Smooth muscle cell (in vitro differentiated cells): ENCODE measurements around the gene SUSD5. TPM values are rescaled to one million over a fixed set of nuclear protein-coding genes. Genes with fewer than 3 reads are reported as not detected.

Source experiments
- DNase-seq: peaks from one replicate; lab custom pipeline; 2025; ENCODE audit not compliant: unreplicated experiment; lab: John Stamatoyannopoulos, UW
- H2AFZ ChIP-seq: fragments of 200-600 bp; sonication (generic); 2 replicates; pipeline ENCODE4 v1.6.0; 2016; ENCODE audit warnings: antibody characterized with exemption, low read depth, mild to moderate bottlenecking
- H3F3A ChIP-seq: fragments of 200-600 bp; sonication (generic); 2 replicates; pipeline ENCODE4 v1.6.0; 2017; ENCODE audit warnings: antibody characterized with exemption, low read depth
- H3K27ac ChIP-seq: fragments of 200-600 bp; sonication (generic); 2 replicates; pipeline ENCODE4 v1.5.1; 2016; ENCODE audit warnings: low read depth, mild to moderate bottlenecking
- H3K27me3 ChIP-seq: fragments of 200-600 bp; sonication (generic); 2 replicates; pipeline ENCODE4 v1.6.1; 2016; ENCODE audit warnings: low read depth, mild to moderate bottlenecking
- H3K36me3 ChIP-seq: fragments of 200-600 bp; sonication (generic); 2 replicates; pipeline ENCODE4 v1.5.1; 2016; ENCODE audit warnings: low read depth
- H3K4me1 ChIP-seq: fragments of 200-600 bp; sonication (generic); 2 replicates; pipeline ENCODE4 v1.5.1; 2016; ENCODE audit warnings: low read depth
- H3K4me2 ChIP-seq: fragments of 200-600 bp; sonication (generic); 2 replicates; pipeline ENCODE4 v1.6.0; 2016; ENCODE audit warnings: mild to moderate bottlenecking
- H3K4me3 ChIP-seq: fragments of 200-600 bp; sonication (generic); 2 replicates; pipeline ENCODE4 v1.5.1; 2016; ENCODE audit warnings: mild to moderate bottlenecking
- H3K79me2 ChIP-seq: fragments of 200-600 bp; sonication (generic); 2 replicates; pipeline ENCODE4 v1.6.0; 2016; ENCODE audit warnings: low read depth, mild to moderate bottlenecking
- H3K9ac ChIP-seq: fragments of 200-600 bp; sonication (generic); 2 replicates; pipeline ENCODE4 v1.6.0; 2016; ENCODE audit warnings: low read depth
- H3K9me3 ChIP-seq: fragments of 200-600 bp; sonication (generic); replicated peaks from 2 replicates; pipeline ENCODE4 v1.5.1; 2016; ENCODE audit warnings: low read depth
- H4K20me1 ChIP-seq: fragments of 200-600 bp; sonication (generic); 2 replicates; pipeline ENCODE4 v1.6.0; 2016; ENCODE audit warnings: low read depth
- CTCF ChIP-seq: fragments of 200-600 bp; sonication (generic); IDR thresholded peaks from 2 replicates; pipeline ENCODE4 v1.5.1; 2017; ENCODE audit warnings: borderline replicate concordance, mild to moderate bottlenecking, antibody characterized with exemption; ENCODE audit not compliant: insufficient read depth, poor library complexity, severe bottlenecking
- WGBS: methylation state at CpG from one replicate; pipeline ENCODE4 v1.1.7; 2016; ENCODE audit warnings: low lambda C conversion rate; 5-methylcytosine and 5-hydroxymethylcytosine counted together
- polyA plus RNA-seq: library from polyadenylated mRNA; unstranded; fragments of >200 nt; fragmentation: Nextera tagmentation; extraction: Ambion mirVana; gene quantifications from 2 replicates; pipeline ENCODE4 v1.2.1, GENCODE V29; 2016
- total RNA-seq: library from RNA; depleted of rRNA; stranded (reverse); fragments of >200 nt; gene quantifications from 2 replicates; pipeline ENCODE4 v1.2.3, GENCODE V29; 2014

The SUSD5 gene
- total RNA-seq (1.1 and 1.6 TPM in 2 replicates), polyA plus RNA-seq (1.4 and 1.7 TPM in 2 replicates)

GRCh38 chr3:33218446-33219174, at the start of gene SUSD5:
SUSD5 (minus strand) TSS chr3:33218810; CDS start chr3:33218797, 13 bp downstream.
- no peaks in the 10 kb centered on the region for H3K9me3 ChIP-seq
- H3K4me3 ChIP-seq: peak within 1 kb of the TSS; percentile 68
- H3K9ac ChIP-seq: no peak within 1 kb of the TSS
- H3K4me1 ChIP-seq: peaks cover 4% of the 10 kb centered on the region
- H4K20me1 ChIP-seq: no peaks in the 10 kb centered on the region
- H2AFZ ChIP-seq: peak within 1 kb of the TSS; percentile 54
- H3K79me2 ChIP-seq: no peaks in the 10 kb centered on the region
- H3K27me3 ChIP-seq: peaks cover 66% of the 10 kb centered on the region
- H3K27ac ChIP-seq: no peak within 1 kb of the TSS
- no peak for TF ChIP-seq CTCF
- no peaks in the 10 kb centered on the region for H3K36me3 ChIP-seq
- no peaks in the 10 kb centered on the region for H3F3A ChIP-seq
- WGBS: under 1% methylated on average over 49 of the region's 90 CpGs
- peak within 1 kb of the TSS; percentile 91 for H3K4me2 ChIP-seq
- peak; percentile 2 for DNase-seq

- Histone ChIP-seq H4K20me1 (no peaks in the 10 kb centered on the region), H3K9me3 (no peaks in the 10 kb centered on the region), H3K79me2 (no peaks in the 10 kb centered on the region), H3K36me3 (no peaks in the 10 kb centered on the region), H3F3A (no peaks in the 10 kb centered on the region), H3K4me2 (no peak overlapping the region), H3K4me3 (no peak overlapping the region), H3K9ac (no peak overlapping the region), H2AFZ (no peak overlapping the region), H3K27me3 (no peaks in the 10 kb centered on the region), H3K27ac (no peak overlapping the region), H3K4me1 (peaks cover 7% of the 10 kb centered on the region)
- no peak for DNase-seq
- 92% methylated on average over 5 of the region's 5 CpGs for WGBS
- TF ChIP-seq CTCF: no peak
Measured at GRCh38 chr3:33260104-33260503, 41.5 kb upstream of the SUSD5 start.

- Histone ChIP-seq H3K36me3 (no peaks in the 10 kb centered on the region), H3K4me2 (no peak overlapping the region), H2AFZ (no peak overlapping the region), H3K79me2 (no peaks in the 10 kb centered on the region), H3K9ac (no peak overlapping the region), H3K9me3 (no peaks in the 10 kb centered on the region), H4K20me1 (no peaks in the 10 kb centered on the region), H3K27me3 (no peaks in the 10 kb centered on the region), H3F3A (no peaks in the 10 kb centered on the region), H3K4me1 (peaks cover 7% of the 10 kb centered on the region), H3K4me3 (no peak overlapping the region), H3K27ac (no peak overlapping the region)
- TF ChIP-seq CTCF: no peak
- WGBS: 55% methylated on average over 2 of the region's 2 CpGs
- no peak for DNase-seq
Measured at GRCh38 chr3:33256249-33256648, 37.6 kb upstream of the SUSD5 start.

- H3K4me3 ChIP-seq: no peak overlapping the region
- H3K27me3 ChIP-seq: peaks cover 3% of the 10 kb centered on the region
- H3K4me2 ChIP-seq: peak overlapping the region; percentile 49
- no peaks in the 10 kb centered on the region for H4K20me1 ChIP-seq
- H3K4me1 ChIP-seq: peaks cover 3% of the 10 kb centered on the region
- no peak overlapping the region for H3K9ac ChIP-seq
- no peak overlapping the region for H3K27ac ChIP-seq
- no peaks in the 10 kb centered on the region for H3K9me3 ChIP-seq
- WGBS: 35% methylated on average over 1 of the region's 1 CpG
- no peak for TF ChIP-seq CTCF
- no peak for DNase-seq
- H3K79me2 ChIP-seq: no peaks in the 10 kb centered on the region
- H2AFZ ChIP-seq: no peak overlapping the region
- H3F3A ChIP-seq: no peaks in the 10 kb centered on the region
- no peaks in the 10 kb centered on the region for H3K36me3 ChIP-seq
Measured at GRCh38 chr3:33250712-33251111, 32.1 kb upstream of the SUSD5 start.
